GM21576 (cell line): ENCODE data around the gene STX10.

Source experiments
- ATAC-seq: cut with Tn5 transposase; IDR thresholded peaks from one replicate; pipeline ENCODE4 v1.9.1; 2021; ENCODE audit warnings: mild to moderate bottlenecking, moderate library complexity; ENCODE audit not compliant: unreplicated experiment

Gene STX10

DNA sequence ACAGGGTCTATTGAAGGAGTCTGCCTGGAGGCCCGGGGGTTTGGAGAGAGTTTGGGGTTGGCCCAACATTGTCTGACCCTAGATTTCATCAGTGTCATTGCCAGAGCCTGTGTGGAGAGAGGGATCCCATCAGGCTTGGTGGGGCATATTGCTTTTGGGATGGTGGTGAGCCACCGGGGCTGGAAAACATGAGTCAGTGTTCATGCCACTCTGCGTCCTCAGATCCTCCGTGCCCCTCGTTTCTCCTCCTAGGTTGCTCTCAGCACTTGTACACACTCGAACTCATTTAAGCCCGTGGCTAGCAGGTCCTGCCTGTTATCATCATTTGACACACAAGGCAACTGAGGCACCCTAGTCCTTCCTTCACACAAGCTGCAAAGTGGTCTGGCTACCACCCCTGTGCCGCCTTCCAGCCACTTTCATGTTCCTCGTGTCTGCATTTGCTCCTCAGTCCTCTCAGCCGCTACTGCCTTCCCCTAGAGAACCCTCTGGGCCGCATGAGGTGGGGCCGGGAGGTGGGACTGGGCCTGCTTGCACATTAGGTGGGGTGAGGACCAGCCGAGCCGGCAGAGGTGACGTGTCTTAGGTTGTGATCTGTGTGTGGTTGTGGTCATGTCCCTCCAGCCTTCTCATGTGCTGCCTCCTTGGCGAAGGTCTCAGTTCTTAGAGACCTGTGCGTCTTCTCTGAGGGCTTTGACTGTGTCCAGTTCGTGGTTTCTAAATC is 28.5 kb downstream of the STX10 start:
- ATAC-seq: no peak

DNA sequence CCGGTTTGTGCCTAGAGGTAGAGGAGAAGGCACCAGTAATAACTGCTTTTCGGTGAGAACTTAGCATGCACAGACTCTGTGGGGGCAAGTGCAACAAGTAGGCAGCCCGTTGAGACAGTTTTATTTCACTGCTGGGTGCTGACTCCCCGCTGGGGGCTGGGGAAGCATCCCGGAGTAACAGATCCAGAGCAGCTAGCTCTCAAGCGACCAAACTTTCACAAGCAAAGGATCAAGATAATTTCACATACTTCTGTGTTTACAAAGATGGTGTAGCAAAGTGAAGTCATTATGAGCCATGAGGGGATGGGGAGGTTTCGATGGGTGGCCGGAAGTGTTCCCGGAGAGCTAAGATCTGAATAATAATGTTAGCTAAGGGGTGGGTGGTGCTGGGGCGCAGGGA is 29.4 kb downstream of the STX10 start:
- ATAC-seq: no peak

DNA sequence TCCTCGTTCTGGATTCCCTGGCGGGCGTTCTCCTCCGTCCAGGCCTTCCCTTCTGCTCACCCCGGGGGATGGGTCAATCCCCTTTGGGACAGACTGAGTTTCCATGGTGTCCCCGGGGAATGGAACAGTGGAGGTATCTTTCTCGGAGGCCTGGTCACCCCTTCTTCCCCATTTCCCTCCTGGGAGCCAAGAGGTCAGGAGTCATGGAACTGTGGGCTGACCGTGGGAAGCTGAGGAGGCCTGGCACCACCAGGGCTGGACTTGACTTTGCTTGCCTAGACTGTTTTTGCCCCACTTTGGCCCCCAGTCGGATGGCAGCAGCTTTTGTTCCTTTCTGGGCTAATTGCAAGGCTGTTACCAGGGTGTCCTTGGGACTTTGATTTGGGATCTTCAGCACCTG is 30.1 kb downstream of the STX10 start:
- no peak for ATAC-seq

DNA sequence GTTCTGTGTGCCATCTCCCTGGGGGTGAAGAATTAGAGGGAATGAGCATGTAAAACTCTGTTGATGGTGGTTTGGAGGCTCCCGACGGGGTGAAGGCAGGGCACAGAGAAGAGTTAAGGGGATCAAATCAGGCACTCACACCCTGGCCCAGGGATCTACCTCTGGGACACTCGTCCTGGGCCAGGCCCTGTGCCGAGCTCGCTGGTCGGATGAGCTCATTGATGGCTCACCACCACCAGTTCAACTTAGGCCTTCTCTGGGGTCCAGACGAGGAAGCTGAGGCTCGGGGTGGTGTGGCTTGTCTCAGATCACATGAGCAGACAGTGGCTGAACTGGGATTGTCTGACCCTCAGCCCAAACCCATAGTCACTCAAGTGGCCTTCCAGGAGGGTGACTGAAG is 30.5 kb downstream of the STX10 start:
- no peak for ATAC-seq

DNA sequence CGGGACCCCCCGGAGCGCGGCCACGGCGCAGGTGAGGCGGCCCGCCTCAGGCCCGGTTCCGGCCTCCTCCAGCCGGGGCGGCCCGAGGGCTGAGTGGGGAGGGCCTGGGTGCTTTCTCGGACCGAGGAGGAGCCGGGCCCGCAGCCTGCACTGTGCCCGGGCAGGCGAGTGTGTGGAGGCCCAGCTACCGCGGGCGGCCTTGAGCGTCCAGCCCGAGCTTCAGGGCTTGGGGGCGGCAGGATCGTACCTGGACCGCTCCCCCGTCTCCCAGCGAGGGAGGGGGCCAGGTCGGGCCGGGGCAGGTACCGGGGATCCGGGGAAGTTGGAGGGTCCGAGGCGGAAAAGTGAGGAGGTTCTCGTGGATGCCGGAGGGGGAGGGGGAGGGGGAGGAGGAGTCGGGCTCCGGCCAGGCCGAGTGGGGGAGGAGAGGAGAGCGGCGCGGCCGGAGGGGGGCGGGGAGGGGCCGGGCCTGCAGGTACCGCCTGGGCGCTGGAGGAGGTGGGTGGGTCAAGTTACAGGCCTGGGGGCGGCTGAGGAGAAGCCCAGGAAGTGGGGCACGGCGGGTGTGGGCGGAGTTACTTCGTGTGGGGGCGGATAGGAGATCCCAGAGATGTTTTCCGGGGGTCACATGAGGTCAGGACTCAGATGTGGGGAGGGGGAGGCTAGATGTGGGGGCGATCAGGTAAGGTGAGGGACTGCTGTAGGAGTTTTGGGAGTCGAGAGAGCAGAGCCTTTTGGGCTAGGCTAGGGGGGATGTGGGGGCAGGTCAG is 31.6 kb downstream of the STX10 start:
- no peak for ATAC-seq

- ATAC-seq: peak; percentile 55
These were observed 32.3 kb downstream of the STX10 start, which contains the start of gene NACC1 for GRCh38 chr19:13117772-13118423. NACC1 (plus strand) TSS chr19:13118264; CDS start chr19:13135208, 16,944 bp downstream.

DNA sequence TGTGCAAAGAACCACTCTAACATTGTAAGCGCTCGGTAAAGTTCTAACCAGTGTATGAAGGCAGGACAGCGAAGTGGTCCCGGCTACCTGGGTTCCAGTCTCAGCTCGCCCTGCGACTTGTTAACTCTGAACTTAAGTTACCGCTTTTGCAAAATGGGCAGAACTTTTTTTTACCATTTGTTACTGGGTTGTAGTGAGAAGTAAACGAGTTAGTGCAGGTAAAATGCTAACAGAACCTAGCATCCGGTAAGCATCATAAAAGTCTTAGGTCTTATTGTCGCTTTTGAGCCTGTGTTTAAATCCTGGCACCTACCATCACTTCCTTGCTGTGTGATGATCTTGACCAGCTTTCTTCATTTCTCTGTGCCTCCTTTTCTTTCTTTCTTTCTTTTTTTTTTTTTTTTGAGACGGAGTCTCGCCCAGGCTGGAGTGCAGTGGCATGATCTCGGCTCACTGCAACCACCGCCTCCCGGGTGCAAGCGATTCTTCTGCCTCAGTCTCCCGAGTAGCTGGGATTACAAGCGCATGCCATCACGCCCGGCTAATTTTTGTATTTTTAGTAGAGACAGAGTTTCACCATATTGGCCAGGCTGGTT is 32.9 kb downstream of the STX10 start:
- no peak for ATAC-seq

GRCh38 chr19:13116282-13117175 is 33.6 kb downstream of the STX10 start, which contains the start of gene TRMT1:
TRMT1 (minus strand) TSS chr19:13116740; CDS start chr19:13116399, 341 bp downstream.
- peak; percentile 48 for ATAC-seq

DNA sequence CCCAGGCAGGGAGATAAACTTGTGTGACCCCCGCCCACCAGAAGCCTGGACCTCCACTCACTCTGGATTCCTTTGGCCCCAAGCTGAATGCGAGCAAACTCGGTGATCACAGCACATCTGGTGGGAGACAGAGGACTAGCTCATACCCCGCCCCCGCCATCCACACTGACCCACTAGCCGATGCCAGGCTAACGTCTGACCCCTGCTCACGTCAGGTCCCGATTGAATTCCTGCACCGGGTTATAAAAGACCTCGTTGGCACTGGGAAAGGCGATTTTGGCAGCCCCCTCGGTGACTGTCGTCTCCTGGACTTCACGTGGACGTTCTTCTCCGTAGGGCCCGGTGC is 34.3 kb downstream of the STX10 start:
- no peak for ATAC-seq

DNA sequence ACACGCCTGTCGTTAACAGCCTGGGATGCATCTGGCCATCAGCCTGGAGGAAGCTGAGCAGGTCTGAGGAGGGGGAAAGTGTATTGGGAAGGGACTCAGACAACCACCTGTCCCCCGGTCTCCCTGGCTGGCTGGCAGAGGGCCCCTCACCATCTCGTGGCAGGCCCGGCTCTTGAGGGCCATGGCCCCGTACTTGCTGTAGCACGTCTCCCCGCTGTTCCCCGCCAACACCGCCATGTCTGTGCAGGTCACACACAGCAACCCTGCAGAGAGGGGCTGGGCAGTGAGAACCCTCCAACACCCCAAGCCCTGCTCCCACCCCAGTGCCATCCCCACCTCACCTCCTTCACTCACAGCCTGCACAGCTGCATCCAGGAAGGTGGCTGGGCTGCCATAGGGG is 37.6 kb downstream of the STX10 start:
- ATAC-seq: no peak

GRCh38 chr19:13110099-13110610 is 40.0 kb downstream of the STX10 start:
- no peak for ATAC-seq

- ATAC-seq: no peak
These were observed 40.6 kb downstream of the STX10 start for GRCh38 chr19:13109361-13110098.

DNA sequence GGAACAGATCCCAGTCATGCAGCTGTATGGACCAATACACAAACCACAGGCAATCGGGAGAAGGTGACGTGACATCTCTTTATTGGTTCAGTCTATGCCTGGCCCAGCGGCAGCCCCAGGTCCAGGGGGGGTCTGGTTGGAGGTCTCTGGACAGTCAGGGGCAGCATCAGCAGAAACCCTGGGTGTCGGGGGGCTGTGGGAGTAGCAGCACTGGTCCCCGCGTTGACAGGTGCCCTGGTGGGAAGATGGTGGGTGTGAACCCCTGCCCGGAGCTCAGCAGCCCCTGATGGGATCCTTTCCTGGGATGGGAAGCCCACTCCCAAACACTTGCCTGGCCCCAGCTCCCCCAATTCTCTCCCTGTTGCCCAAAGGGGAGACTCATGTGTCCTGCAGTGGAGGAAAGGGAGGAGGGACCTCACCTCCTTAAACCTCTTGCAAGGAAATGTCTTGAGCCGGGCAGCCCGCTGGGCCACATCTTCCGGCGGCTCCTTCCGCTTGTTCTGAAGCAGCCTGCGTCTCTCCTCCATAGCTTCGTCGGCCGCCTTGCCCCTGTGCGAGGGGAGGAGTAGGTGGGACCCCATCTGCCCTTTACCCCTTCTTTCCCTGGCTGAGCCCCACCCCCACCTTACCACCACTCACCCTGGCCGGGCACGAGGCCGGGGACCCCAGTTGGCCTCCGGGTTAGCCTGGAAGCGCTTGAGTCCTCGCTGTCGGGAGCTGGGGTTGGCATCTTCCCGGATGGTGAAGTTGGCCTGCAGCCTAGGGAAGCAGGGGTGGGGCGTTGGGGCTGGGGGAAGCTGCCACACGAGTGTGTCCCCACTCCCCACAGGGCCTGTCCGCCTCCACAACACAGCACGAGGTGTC is 45.1 kb downstream of the STX10 start:
- no peak for ATAC-seq

DNA sequence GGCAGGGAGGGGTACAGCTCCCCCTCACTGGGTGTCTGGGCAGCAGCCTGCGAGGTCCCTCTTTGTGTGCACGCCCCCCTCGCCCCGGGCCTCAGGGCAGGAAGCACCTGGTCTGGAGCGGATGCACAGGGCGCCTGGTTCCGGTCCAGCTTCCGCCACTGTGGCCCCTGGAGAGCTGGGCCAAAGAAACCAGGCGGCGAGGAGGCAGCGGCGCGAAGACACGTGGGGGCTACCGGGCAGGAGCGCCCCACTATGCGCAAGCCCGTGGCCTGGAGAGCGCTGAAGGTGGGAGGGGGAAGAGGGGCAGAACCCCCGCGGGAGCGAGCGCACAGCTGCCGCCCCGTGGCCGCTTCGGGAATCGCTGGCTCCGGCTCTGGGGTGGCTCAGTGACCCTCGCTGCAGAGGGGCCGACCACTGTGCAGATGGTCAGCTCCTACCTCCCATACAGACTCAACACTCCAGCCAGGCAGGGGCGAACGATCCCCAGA is 45.8 kb downstream of the STX10 start:
- peak; percentile 33 for ATAC-seq

DNA sequence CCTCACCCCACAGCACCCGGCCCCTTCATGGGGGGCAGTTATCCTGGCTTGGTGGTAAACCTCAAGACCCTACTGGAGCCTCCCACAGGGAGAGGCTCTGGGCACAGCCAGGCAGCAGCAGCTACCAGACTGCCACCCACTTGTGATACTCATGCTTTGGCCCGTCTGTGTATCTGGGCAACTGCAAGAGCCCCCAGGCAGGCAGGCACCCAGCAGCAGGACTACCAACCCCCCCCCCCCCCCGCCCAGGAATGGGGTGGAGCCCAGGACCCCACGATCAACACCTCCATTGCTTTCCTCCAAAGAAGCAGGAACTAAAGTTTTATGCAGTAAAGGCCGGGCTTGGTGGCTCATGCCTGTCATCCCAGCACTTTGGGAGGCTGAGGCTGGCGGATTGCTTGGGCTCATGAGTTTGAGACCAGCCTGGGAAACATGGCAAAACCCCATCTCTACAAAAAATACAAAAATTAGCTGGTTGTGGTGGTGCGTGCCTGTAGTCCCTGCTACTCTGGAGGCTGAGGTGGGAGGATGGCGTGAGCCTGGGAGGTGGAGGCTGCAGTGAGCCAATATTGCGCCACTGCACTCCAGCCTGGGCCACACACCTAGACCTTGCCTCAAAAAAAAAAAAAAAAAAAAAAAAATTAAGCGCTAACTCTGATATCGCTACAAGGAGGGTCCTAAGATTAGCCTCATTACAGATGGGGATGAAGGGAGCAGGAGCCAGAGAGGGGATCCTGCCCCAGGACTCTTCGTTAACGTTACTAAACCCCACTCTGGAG is 46.4 kb downstream of the STX10 start:
- no peak for ATAC-seq

- ATAC-seq: no peak
These were observed 47.3 kb downstream of the STX10 start, which contains the start of gene LYL1 for GRCh38 chr19:13102666-13103580. LYL1 (minus strand) TSS chr19:13102858; CDS start chr19:13101171, 1,687 bp downstream.

DNA sequence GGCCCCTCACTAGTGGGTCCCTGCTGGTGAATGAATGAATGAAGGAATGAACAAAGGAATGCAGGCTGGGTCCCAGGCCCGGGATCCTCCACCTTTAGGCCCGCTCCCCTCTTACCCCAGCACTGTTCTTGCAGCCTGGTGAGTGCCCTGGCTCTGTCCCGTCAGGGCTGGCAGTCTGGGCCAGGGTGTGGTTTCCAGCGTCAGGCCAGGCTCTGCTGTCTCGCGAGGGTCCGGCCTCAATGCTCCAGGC is 47.8 kb downstream of the STX10 start:
- no peak for ATAC-seq
